ENCODE measurements around the gene GABRG3. TPM values are rescaled to one million over a fixed set of nuclear protein-coding genes. Genes with fewer than 3 reads are reported as not detected.

Gene GABRG3
- total RNA-seq, 2 experiments from 2014 or later = not detected

DNA sequence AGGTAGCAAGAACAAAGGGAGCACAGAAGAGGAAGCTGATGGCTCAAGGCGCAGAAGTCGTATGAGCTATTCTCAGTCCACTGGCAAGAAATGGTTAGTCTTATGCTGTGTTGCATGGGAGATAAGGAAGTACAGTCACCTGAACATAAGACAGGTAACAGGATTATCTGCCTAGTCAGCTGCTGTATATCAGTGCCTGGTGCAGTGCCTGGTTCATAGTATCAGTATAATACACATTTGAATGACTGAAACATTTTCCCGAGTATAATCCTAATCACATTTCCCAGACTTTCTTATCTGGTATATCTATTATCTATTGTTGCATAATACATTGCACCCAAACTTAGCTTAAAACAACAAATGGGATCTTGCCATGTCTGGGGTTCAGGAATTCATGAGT, 302.5 kb downstream of the GABRG3 start:
- DNase-seq (no peak), ATAC-seq (no peak)
- ChIA-PET CTCF (no interaction called here), POLR2A (no interaction called here)
- no peak overlapping the region for H3K27ac Mint-ChIP-seq
- no peaks in the 10 kb centered on the region for H3K36me3 Mint-ChIP-seq (ENCODE audit: low read depth)
- peaks cover 9% of the 10 kb centered on the region for H3K9me3 Mint-ChIP-seq
- H3K27me3 Mint-ChIP-seq = no peaks in the 10 kb centered on the region
- no peak overlapping the region for H3K4me3 Mint-ChIP-seq
- TF ChIP-seq, protein P1, sequence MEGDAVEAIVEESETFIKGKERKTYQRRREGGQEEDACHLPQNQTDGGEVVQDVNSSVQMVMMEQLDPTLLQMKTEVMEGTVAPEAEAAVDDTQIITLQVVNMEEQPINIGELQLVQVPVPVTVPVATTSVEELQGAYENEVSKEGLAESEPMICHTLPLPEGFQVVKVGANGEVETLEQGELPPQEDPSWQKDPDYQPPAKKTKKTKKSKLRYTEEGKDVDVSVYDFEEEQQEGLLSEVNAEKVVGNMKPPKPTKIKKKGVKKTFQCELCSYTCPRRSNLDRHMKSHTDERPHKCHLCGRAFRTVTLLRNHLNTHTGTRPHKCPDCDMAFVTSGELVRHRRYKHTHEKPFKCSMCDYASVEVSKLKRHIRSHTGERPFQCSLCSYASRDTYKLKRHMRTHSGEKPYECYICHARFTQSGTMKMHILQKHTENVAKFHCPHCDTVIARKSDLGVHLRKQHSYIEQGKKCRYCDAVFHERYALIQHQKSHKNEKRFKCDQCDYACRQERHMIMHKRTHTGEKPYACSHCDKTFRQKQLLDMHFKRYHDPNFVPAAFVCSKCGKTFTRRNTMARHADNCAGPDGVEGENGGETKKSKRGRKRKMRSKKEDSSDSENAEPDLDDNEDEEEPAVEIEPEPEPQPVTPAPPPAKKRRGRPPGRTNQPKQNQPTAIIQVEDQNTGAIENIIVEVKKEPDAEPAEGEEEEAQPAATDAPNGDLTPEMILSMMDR (IDR thresholded peaks at IDR 0.05) = no peak
- intact Hi-C loops (cut with micrococcal nuclease) = no loop called here
- no peaks in the 10 kb centered on the region for H3K4me1 Mint-ChIP-seq (ENCODE audit: low read depth)

DNA sequence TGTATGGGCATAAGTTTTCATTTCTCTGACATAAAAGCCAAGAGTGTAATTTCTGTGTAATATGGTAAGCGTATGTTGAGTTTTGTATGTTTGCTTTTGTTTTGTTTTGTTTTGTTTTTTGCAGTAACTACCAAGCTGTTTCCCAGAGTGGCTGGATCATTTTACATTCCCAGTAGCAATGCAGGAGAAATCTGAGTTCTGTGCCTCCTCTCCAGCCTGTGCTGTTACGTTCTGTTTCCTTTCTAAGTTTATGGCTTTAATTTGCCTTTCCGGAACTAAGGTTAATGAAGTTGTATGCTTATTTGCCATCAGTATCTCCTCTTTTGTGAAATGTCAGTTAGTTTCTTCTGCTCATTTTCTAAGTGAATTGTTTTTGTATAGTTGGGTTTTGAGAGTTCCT, 307.8 kb downstream of the GABRG3 start:
- DNase-seq (no peak), ATAC-seq (no peak)
- H3K4me3 Mint-ChIP-seq = no peak overlapping the region
- no peak overlapping the region for H3K27ac Mint-ChIP-seq
- H3K9me3 Mint-ChIP-seq = peaks cover 14% of the 10 kb centered on the region
- ChIA-PET POLR2A (no interaction called here), CTCF (no interaction called here)
- peaks cover 1% of the 10 kb centered on the region for H3K27me3 Mint-ChIP-seq
- H3K36me3 Mint-ChIP-seq (ENCODE audit: low read depth) = no peaks in the 10 kb centered on the region
- no peaks in the 10 kb centered on the region for H3K4me1 Mint-ChIP-seq (ENCODE audit: low read depth)
- TF ChIP-seq, protein P1 (IDR thresholded peaks at IDR 0.05) = no peak
- intact Hi-C loops (cut with micrococcal nuclease) = no loop called here

DNA sequence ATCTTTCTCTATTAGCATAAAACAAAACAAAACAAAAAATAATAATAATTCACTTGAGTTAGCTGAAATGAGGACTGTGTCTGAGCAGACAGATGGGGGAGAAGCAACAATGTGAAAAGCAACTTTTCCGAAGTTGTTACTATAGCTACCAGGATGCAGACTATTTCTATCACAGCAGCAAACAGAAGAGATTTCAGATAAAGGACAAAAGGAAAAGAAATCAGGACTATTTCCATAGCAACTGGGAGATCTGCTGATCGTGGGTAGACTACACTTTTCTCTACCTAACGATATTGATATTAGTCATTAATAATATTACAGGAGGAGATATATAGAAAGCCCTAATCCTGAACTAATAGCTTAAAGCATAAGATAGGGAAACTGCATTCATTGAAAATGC, 321.7 kb downstream of the GABRG3 start:
- intact Hi-C loops (cut with micrococcal nuclease) = no loop called here
- CTCF ChIA-PET = interaction anchor here (1.2 kb wide), 1 partner anchor 233 kb away, joined by 3 read pairs; no protein-coding TSS in a partner anchor
- no peaks in the 10 kb centered on the region for H3K4me1 Mint-ChIP-seq (ENCODE audit: low read depth)
- no peaks in the 10 kb centered on the region for H3K27me3 Mint-ChIP-seq
- H3K36me3 Mint-ChIP-seq (ENCODE audit: low read depth) = no peaks in the 10 kb centered on the region
- H3K27ac Mint-ChIP-seq = no peak overlapping the region
- DNase-seq (no peak), ATAC-seq (no peak)
- POLR2A ChIA-PET = no interaction called here
- peaks cover 8% of the 10 kb centered on the region for H3K9me3 Mint-ChIP-seq
- no peak overlapping the region for H3K4me3 Mint-ChIP-seq
- TF ChIP-seq, protein P1 (IDR thresholded peaks at IDR 0.05) = no peak

- no peaks in the 10 kb centered on the region for H3K27me3 Mint-ChIP-seq
- H3K4me3 Mint-ChIP-seq = no peak overlapping the region
- H3K4me1 Mint-ChIP-seq (ENCODE audit: low read depth) = no peaks in the 10 kb centered on the region
- TF ChIP-seq, protein P1 (IDR thresholded peaks at IDR 0.05) = no peak
- peaks cover 8% of the 10 kb centered on the region for H3K9me3 Mint-ChIP-seq
- no peaks in the 10 kb centered on the region for H3K36me3 Mint-ChIP-seq (ENCODE audit: low read depth)
- intact Hi-C loops (cut with micrococcal nuclease) = no loop called here
- ATAC-seq = no peak
- no peak overlapping the region for H3K27ac Mint-ChIP-seq
- POLR2A ChIA-PET = no interaction called here
- CTCF ChIA-PET = no interaction called here
- DNase-seq = no peak
These were observed 322.6 kb downstream of the GABRG3 start for GRCh38 chr15:27293607-27294006.

- Mint-ChIP-seq H3K4me3 (no peak overlapping the region), H3K4me1 (ENCODE audit: low read depth) (no peaks in the 10 kb centered on the region), H3K27me3 (no peaks in the 10 kb centered on the region), H3K36me3 (ENCODE audit: low read depth) (no peaks in the 10 kb centered on the region), H3K9me3 (peaks cover 11% of the 10 kb centered on the region), H3K27ac (no peak overlapping the region)
- CTCF ChIA-PET = no interaction called here
- no peak for ATAC-seq
- POLR2A ChIA-PET = no interaction called here
- intact Hi-C loops (cut with micrococcal nuclease) = no loop called here
- TF ChIP-seq, protein P1 (IDR thresholded peaks at IDR 0.05) = no peak
- DNase-seq = no peak
These were observed 346.8 kb downstream of the GABRG3 start for GRCh38 chr15:27317736-27318135.

Data from activated CD8-positive, alpha-beta T cell treated with anti-CD3 and anti-CD28 coated beads for 36 hours (primary cell).